ENCODE results near the gene TNNI3K. TPM values are rescaled to one million over a fixed set of nuclear protein-coding genes. Genes with fewer than 3 reads are reported as not detected.

Gene TNNI3K
- total and polyA plus RNA-seq, 9 of the 15 experiments (the other 6 are each of a cell fraction or from before 2014, with no cell fraction given): 0.21 to 0.53 (median 0.32) TPM; not detected in 5

- TF ChIP-seq, protein P1, sequence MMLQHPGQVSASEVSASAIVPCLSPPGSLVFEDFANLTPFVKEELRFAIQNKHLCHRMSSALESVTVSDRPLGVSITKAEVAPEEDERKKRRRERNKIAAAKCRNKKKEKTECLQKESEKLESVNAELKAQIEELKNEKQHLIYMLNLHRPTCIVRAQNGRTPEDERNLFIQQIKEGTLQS (IDR thresholded peaks at IDR 0.05): no peak
- TF ChIP-seq, protein P1 (CRISPR knock-in tag; conservative IDR thresholded peaks at IDR 0.05): no peak
- TF ChIP-seq STAT5B (CRISPR knock-in tag; IDR thresholded peaks at IDR 0.05): no peak
- no peak for TF ChIP-seq NR2C2 (CRISPR knock-in tag; IDR thresholded peaks at IDR 0.05)
- TF ChIP-seq NR2C2 (tag; IDR thresholded peaks at IDR 0.05): 0 out of 2 replicates have a peak, but pooled peaks have one; percentile 17
- TF ChIP-seq NR3C1 (CRISPR knock-in tag; IDR thresholded peaks at IDR 0.05): no peak
- TF ChIP-seq, protein P2, sequence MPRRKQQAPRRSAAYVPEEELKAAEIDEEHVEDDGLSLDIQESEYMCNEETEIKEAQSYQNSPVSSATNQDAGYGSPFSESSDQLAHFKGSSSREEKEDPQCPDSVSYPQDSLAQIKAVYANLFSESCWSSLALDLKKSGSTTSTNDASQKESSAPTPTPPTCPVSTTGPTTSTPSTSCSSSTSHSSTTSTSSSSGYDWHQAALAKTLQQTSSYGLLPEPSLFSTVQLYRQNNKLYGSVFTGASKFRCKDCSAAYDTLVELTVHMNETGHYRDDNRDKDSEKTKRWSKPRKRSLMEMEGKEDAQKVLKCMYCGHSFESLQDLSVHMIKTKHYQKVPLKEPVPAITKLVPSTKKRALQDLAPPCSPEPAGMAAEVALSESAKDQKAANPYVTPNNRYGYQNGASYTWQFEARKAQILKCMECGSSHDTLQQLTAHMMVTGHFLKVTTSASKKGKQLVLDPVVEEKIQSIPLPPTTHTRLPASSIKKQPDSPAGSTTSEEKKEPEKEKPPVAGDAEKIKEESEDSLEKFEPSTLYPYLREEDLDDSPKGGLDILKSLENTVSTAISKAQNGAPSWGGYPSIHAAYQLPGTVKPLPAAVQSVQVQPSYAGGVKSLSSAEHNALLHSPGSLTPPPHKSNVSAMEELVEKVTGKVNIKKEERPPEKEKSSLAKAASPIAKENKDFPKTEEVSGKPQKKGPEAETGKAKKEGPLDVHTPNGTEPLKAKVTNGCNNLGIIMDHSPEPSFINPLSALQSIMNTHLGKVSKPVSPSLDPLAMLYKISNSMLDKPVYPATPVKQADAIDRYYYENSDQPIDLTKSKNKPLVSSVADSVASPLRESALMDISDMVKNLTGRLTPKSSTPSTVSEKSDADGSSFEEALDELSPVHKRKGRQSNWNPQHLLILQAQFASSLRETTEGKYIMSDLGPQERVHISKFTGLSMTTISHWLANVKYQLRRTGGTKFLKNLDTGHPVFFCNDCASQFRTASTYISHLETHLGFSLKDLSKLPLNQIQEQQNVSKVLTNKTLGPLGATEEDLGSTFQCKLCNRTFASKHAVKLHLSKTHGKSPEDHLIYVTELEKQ (CRISPR knock-in tag; IDR thresholded peaks at IDR 0.05): no peak
- TF ChIP-seq USF2 (CRISPR knock-in tag; IDR thresholded peaks at IDR 0.05): no peak
- TF ChIP-seq HCFC1 (IDR thresholded peaks at IDR 0.05; ENCODE audit: low read depth, low read length): 0 out of 2 replicates have a peak, but pooled peaks have one; percentile 4
- TF ChIP-seq CREB1 (IDR thresholded peaks at IDR 0.05): 0 out of 2 replicates have a peak, but pooled peaks have one; percentile 33
- no peak; the same call in 1 of the 2 replicates for TF ChIP-seq CREB1 (CRISPR knock-in tag; IDR thresholded peaks at IDR 0.05)
- no peak for TF ChIP-seq MTA2 (IDR thresholded peaks at IDR 0.05; ENCODE audit: low read depth)
- TF ChIP-seq ZNF407 (IDR thresholded peaks at IDR 0.05; ENCODE audit: low read depth): peak; percentile 85
- 0 out of 4 replicates have a peak, but pooled peaks of 1 of the 2 experiments have one; percentile 31 for TF ChIP-seq HDAC1 (IDR thresholded peaks at IDR 0.05)
These were observed 37.3 kb upstream of the TNNI3K start, which contains the start of the genes FPGT and LRRIQ3 (continued) for GRCh38 chr1:74197657-74198552.

Measured in K562 (cell line).